Activated T-cell treated with anti-CD3 and anti-CD28 coated beads for 48 hours (primary cell): ENCODE measurements around the gene CEP41.
"Not testable (repeated sequence)": the region's sequence is repeated elsewhere in the genome, so short reads cannot be mapped to it uniquely, and the experiment has no call there.

ENCODE experiments used
- DNase-seq: peaks from one replicate; pipeline ENCODE4 v3.0.0-alpha.2; 2020; ENCODE audit warnings: low read depth

CEP41 gene

DNA sequence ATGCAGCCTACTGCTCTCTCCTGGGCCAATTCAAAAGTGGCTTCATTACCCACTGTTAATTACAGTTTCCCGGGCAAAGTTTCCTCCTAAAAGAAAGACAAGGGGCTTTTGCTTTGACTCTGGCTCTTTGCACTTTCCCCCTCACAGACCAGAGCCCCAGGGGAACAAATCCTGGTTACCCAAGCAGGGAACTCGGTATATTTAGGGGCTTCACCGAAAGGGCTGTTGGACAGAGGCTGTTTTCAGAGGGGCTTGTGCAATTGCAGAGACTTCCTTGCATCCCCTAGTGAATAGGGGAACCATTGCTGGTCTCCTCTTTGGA is 53.5 kb downstream of the CEP41 start:
- DNase-seq = no peak

DNA sequence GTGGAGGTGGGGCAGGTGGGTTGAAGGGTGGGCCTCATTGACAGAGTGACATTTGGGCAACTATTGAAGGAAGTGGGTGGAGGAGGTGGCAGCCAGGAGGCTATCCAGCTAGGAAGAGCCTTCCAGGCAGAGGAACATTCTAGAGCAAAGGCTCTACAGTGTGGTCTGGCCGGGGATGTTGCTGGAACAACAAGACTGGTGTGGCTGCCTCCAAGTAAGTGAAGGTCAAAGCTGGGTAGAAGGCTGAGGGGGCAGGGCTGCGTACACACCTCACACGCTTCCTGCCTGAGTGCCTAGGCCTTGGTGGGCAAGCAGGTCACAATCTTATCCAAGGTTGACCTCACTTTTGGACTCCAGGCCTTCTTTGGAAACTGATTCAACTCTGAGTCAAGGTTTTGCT is 53.9 kb downstream of the CEP41 start:
- DNase-seq = no peak

- DNase-seq = no peak
Observed at GRCh38 chr7:130385600-130386066, 55.2 kb downstream of the CEP41 start.

GRCh38 chr7:130384841-130385599 is 55.8 kb downstream of the CEP41 start:
- no peak for DNase-seq

GRCh38 chr7:130384371-130384801 is 56.4 kb downstream of the CEP41 start:
- no peak for DNase-seq

GRCh38 chr7:130383187-130383980 is 57.4 kb downstream of the CEP41 start:
- no peak for DNase-seq

GRCh38 chr7:130381468-130382312 is 59.1 kb downstream of the CEP41 start:
- DNase-seq = no peak

DNA sequence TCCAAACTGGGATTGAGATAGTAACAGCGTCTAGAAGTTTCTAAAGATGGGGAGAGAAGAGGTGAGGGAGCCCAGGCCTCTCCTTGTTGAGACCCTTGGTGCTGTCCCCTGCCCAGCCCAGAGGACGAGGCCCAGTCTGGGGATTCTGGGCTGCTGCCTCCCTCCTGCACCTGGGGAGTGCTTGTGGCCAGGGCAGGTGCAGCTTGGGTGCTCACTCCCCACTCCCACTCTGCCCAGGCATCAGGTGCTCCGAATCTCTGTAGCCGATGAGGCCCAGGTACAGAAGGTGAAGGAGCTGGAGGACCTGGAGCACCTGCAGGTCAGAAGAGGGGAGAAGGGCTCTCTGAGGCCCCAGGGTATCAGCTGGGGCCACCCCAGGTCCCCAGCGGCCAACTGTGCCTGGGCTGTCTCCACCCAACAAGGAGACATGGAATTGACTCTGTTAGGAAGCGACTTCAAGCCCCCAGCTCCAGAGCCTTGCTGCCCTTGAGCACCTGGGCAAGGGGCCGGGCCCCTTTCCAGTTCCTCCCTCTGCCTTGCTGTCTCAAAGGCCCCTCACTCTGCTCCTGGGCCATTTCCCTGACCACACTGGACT is 59.9 kb downstream of the CEP41 start:
- no peak for DNase-seq

DNA sequence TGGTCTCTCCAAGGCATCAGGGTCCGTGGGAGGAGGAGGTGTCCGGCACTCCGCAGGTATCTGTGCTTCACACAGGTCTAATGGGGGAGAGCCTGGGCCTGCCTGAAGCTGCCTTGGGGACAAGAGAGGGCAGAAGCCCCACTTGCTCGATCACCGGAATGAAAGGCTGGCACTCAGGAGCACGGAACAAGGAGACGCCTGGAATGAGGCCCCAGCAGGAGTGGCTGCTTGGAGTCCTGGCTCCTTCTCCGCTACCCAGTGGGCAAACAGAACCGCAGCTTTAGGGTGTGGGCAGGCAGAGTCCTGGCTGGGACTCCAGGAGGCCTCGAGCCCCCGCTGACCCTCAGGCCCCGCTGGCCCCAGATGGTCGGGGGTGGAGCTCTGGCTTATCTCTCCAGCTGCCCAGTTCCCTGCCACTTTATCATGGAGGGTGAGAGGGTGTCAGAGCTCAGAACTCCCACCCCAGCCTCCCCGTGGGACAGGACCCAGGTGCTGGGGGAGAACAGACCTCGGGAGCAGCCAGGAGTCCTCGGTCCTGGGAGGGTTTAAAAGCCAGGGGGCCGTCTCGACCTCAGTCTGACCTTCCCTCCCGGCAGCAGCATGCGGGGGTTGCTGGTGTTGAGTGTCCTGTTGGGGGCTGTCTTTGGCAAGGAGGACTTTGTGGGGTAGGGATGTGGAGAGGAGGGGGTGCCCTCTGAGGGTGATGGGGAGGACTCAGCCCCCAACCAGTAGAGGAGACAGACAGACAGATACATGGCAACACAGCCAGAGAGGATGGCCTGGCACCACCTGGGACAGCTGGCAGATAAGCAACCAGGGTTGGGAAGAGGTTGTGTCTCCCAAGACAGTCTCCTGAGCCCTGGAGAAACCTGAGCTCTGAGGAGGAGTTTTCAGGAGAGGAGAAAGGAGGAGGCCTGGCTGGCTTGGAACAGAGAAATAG is 60.6 kb downstream of the CEP41 start, which contains the start of gene CPA1:
Gene CPA1 (plus strand): TSS at position 574 of the 940 bp plus-strand sequence. CDS start 27 bp downstream, at position 601.
- DNase-seq = no peak

DNA sequence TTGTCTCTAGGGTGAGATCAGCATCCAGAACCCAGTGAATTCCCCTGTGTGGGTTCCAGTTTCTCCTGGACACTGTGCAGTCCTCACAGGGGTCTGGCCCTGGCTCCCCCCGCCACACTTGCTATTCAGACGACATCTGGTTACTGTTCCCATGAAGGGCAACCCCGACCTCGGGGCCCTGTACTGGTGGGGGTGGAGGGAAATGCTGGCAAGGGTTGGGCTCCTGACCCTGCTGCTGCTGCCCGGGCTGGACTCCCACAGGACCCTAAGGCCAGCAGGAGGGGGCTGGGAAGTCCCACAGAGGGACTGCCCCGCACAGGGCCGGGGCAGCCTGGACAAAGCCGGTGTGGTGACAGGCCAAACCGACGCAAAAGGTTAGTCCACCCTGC is 61.3 kb downstream of the CEP41 start:
- DNase-seq = no peak

DNA sequence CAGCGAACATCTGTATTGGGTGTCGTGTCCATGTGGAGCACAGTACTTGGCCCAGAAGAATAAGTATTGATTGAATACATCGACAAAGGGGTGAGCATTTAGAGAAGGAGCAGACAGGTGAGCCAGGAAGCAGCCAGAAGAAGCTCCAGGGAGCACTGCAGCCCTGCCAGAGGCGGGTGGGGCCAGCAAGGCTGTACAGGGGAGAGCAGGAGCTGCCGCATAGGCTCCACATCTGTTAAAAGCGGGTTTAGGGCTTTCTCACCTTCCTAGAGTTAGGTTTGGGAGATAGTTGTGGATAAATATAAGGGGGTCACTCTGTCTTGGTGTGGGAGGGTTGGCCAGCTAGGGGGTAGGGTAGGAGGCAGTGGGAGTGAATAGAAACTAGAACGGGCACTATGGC is 61.8 kb downstream of the CEP41 start:
- no peak for DNase-seq

DNA sequence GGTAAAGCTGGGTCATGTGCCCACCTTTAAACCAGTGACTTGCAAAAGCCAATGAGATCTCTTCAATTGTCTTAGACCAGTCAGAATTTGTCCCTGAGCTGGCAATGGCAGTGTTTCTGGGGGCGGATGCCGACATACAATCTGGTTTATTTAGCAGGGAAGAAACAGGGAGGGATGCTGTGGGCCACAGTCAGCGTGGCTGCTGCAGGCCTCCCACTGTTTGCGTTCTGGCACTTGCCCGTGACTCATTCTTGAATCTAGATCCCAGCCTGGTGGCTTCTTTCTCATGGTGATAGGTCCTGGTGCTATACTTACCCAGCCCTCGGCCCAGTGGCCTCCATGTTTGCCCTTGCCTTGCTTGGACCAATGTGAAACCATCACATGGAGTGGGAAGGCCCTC is 63.6 kb downstream of the CEP41 start:
- DNase-seq = no peak

DNA sequence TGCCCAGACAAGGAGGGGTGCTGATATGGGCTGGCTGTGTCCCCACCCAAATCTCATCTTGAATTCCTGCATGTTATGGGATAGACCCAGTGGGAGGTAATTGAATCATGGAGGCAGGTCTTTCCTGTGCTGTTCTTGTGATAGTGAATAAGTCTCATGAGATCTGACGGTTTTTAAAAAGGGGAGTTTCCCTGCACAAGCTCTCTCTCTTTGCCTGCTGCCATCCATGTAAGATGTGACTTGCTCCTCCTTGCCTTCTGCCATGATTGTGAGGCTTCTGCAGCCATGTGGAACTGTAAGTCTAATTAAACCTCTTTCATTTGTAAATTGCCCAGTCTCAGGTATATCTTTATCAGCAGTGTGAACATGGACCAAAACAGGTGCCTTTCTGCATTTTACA is 64.4 kb downstream of the CEP41 start:
- not testable (repeated sequence) for DNase-seq

DNA sequence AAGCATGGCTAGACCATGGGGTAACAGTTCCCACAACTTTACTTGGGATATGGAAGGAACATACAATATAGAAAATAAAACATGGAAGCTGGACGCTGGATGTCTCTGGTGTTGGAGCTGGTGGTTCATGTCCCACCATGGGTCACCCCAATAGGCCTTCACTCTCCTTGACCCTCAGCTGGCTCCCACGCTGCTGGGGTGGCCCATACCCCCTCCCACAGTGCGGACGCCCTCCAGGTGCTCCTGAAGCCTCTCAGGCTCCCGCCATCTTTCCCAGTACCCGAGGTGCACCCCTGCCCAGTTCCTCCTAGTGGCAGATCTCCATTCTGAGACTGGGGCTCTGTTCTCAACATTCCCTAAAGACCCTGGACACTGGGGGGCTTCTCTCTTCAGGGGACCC is 66.3 kb downstream of the CEP41 start:
- DNase-seq = no peak

GRCh38 chr7:130372402-130373165 is 68.2 kb downstream of the CEP41 start:
- DNase-seq = no peak

DNA sequence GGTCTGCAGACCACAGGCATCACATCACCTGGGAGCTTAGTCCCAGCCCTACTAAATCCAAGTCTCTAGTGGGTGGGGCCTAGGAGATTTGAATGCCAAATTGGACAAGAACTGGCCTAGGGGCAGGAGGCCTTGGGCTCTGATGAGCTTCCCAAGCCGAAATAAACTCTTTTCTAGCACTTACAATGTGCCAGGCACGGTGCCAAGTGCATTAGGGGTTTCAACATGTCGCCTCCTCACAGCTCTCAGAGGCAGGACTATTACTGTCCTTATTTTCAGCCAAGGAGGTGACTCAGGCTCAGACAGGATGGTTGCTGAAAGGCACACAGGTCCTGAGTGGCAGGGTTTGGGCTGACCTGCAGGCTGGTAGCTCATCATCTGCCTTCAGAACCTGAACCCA is 69.8 kb downstream of the CEP41 start:
- no peak for DNase-seq

DNA sequence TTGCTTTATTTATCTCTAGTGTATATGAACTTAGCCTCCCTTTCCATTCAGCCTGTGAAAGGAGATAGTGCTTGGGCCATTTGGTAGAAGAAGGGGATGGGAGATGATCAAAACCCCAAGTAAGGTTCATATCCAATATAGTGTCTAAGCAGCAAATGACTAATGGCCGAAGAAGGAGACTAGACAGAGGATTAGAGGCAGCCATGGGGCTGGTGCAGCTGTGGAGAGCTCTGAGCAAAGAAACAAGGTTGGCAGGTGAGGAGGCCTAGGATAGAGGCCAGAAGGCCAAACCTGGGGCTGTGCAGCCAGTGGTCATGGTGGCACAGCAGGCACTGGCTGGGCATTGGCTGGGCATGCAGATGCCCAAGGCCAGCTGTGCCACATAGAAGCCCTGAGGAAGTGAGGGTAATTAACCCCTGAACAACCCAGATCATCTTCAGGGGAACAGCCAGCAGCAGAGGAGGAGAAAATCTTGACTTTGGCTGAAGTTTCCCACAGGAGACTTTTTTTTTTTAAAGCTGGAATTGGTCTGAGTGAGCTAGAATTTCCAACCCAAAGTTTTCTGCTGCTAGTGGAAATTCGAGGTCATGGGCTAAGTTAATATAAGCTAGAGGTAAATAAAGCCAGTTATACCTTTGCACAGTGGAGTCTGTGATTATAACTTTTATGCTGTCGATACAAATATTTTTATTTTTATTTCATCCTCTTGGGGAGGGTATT is 70.8 kb downstream of the CEP41 start:
- DNase-seq = no peak

DNA sequence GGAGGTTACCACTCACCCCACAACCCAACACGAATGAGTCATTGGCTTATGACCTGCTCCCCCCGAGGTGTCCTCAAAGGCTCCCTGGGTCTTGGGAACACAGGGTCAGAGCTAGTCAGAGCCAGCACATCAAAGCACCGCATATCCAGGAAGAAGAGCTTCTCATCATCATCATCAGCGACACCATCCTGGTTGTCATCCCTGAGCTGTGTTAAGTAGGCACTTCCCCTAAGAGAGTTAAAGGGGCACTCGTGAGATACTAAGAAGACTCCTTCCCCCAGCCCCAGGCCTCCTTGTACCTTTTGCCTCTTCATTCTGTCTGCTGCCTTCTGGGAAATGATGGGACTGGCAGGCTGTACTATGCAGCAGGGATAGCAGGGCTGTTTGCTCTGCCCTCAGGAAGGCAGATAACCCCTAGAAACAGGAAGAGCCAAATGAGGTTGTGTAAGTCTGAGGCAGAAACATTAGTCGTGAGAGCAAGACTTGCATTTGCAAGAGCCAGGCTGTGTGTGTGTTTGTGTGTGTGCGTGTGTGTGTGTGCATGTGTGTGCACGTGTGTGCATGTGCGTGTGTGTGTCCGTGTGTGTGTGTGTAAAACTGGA is 71.6 kb downstream of the CEP41 start:
- no peak for DNase-seq
